ENCODE results near the gene ATG2A. TPM values are rescaled to one million over a fixed set of nuclear protein-coding genes. Genes with fewer than 3 reads are reported as not detected.

The ATG2A gene
- total RNA-seq, 6 donors from 2014 or later, result 24.6 to 59.2 (median 33.3) TPM

- H3K36me3 ChIP-seq, result peaks cover 35 to 99% (median 83%) of the 10 kb centered on the region in 4 donors
- H3K27me3 ChIP-seq, result no peaks in the 10 kb centered on the region
- TF ChIP-seq POLR2AphosphoS5 (IDR thresholded peaks at IDR 0.05) (no peak), POLR2A (IDR thresholded peaks at IDR 0.05) (no peak)
- TF ChIP-seq, protein P1, sequence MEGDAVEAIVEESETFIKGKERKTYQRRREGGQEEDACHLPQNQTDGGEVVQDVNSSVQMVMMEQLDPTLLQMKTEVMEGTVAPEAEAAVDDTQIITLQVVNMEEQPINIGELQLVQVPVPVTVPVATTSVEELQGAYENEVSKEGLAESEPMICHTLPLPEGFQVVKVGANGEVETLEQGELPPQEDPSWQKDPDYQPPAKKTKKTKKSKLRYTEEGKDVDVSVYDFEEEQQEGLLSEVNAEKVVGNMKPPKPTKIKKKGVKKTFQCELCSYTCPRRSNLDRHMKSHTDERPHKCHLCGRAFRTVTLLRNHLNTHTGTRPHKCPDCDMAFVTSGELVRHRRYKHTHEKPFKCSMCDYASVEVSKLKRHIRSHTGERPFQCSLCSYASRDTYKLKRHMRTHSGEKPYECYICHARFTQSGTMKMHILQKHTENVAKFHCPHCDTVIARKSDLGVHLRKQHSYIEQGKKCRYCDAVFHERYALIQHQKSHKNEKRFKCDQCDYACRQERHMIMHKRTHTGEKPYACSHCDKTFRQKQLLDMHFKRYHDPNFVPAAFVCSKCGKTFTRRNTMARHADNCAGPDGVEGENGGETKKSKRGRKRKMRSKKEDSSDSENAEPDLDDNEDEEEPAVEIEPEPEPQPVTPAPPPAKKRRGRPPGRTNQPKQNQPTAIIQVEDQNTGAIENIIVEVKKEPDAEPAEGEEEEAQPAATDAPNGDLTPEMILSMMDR (IDR thresholded peaks at IDR 0.05), result no peak
- DNase-seq (peak in 1 of 2 donors; percentile 63), ATAC-seq (ENCODE audit: low FRiP score in 2 of 2) (no peak)
- WGBS, 2 donors, result 94 to 96% methylated on average over 13 to 17 of the region's 17 CpGs
- no peaks in the 10 kb centered on the region for H3K4me1 ChIP-seq
- no peaks in the 10 kb centered on the region for H3K9me3 ChIP-seq
- H3K27ac ChIP-seq, result no peak overlapping the region
- no peak overlapping the region for H3K4me3 ChIP-seq
Measured at GRCh38 chr11:64900774-64901173, 16.2 kb downstream of the ATG2A start.

GRCh38 chr11:64900263-64900678 lies 16.7 kb downstream of the ATG2A start:
- H3K4me1 ChIP-seq, result no peaks in the 10 kb centered on the region
- H3K4me3 ChIP-seq, result no peak overlapping the region
- no peak for TF ChIP-seq POLR2AphosphoS5 (IDR thresholded peaks at IDR 0.05)
- TF ChIP-seq EP300 (IDR thresholded peaks at IDR 0.05), result no peak
- TF ChIP-seq, protein P1 (IDR thresholded peaks at IDR 0.05), result no peak
- TF ChIP-seq POLR2A (IDR thresholded peaks at IDR 0.05), result no peak
- DNase-seq (peak in 1 of 2 donors; percentile 64), ATAC-seq (ENCODE audit: low FRiP score in 2 of 2) (no peak)
- peaks cover 33 to 97% (median 80%) of the 10 kb centered on the region in 4 donors for H3K36me3 ChIP-seq
- no peak overlapping the region for H3K27ac ChIP-seq
- WGBS, 2 donors, result 87 to 88% methylated on average over 12 to 14 of the region's 14 CpGs
- no peaks in the 10 kb centered on the region for H3K27me3 ChIP-seq
- no peaks in the 10 kb centered on the region for H3K9me3 ChIP-seq

GRCh38 chr11:64898541-64898940 lies 18.5 kb downstream of the ATG2A start:
- H3K27me3 ChIP-seq, result no peaks in the 10 kb centered on the region
- H3K9me3 ChIP-seq, result no peaks in the 10 kb centered on the region
- DNase-seq (peak in 1 of 2 donors; percentile 80), ATAC-seq (ENCODE audit: low FRiP score in 2 of 2) (no peak)
- 90 to 97% methylated on average over 7 to 19 of the region's 19 CpGs for WGBS, 2 donors
- TF ChIP-seq, protein P1 (IDR thresholded peaks at IDR 0.05), result no peak
- TF ChIP-seq POLR2A (IDR thresholded peaks at IDR 0.05) (no peak), EP300 (IDR thresholded peaks at IDR 0.05) (no peak), POLR2AphosphoS5 (IDR thresholded peaks at IDR 0.05) (no peak)
- no peak overlapping the region for H3K4me3 ChIP-seq
- H3K27ac ChIP-seq, result no peak overlapping the region
- peaks cover 31 to 90% (median 72%) of the 10 kb centered on the region in 4 donors for H3K36me3 ChIP-seq
- H3K4me1 ChIP-seq, result peaks cover 6 to 12% (median 8%) of the 10 kb centered on the region in 4 donors

DNA sequence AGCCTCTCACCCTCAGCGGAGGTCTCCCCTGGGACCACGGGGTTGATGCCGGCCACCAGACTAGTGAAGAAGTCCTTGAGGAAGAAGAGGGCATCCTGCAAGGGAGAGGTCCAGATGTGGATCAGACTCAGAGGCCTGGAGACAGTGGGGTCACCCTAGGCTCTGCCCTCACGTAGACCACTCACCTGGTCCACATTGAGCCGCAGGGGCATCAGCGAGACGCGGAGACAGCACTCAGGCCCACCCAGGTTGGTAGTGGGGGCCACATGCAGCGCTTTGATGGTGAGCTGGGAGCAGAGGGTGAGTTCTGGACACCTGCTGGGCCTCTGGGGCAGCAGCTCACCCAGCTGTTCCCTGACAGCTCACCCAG lies 18.9 kb downstream of the ATG2A start:
- no peak overlapping the region for H3K27ac ChIP-seq
- no peak overlapping the region for H3K4me3 ChIP-seq
- H3K36me3 ChIP-seq, result peaks cover 26 to 85% (median 67%) of the 10 kb centered on the region in 4 donors
- DNase-seq (peak in 1 of 2 donors; percentile 38), ATAC-seq (ENCODE audit: low FRiP score in 2 of 2) (no peak)
- no peaks in the 10 kb centered on the region for H3K27me3 ChIP-seq
- TF ChIP-seq, protein P1 (IDR thresholded peaks at IDR 0.05), result no peak
- TF ChIP-seq EP300 (IDR thresholded peaks at IDR 0.05), result no peak
- TF ChIP-seq POLR2A (IDR thresholded peaks at IDR 0.05), result no peak
- TF ChIP-seq POLR2AphosphoS5 (IDR thresholded peaks at IDR 0.05), result no peak
- H3K4me1 ChIP-seq, result peaks cover 8 to 17% (median 11%) of the 10 kb centered on the region in 4 donors
- 90 to 100% methylated on average over 6 to 9 of the region's 9 CpGs for WGBS, 2 donors
- no peaks in the 10 kb centered on the region for H3K9me3 ChIP-seq
